ENCODE measurements around the gene ZNF681.
"Not testable (repeated sequence)": the region's sequence is repeated elsewhere in the genome, so short reads cannot be mapped to it uniquely, and the experiment has no call there.

ZNF681 gene

GRCh38 chr19:23774106-23774505 is 15.4 kb upstream of the ZNF681 start:
- no peak for DNase-seq (ENCODE audit: low spot score)

GRCh38 chr19:23772675-23773063 is 14.0 kb upstream of the ZNF681 start:
- no peak for DNase-seq (ENCODE audit: low spot score)

- no peak for DNase-seq (ENCODE audit: low spot score)
Measured at GRCh38 chr19:23771761-23772674, 13.3 kb upstream of the ZNF681 start.

- DNase-seq (ENCODE audit: low spot score), result no peak
Measured at GRCh38 chr19:23771316-23771715, 12.6 kb upstream of the ZNF681 start.

- no peak for DNase-seq (ENCODE audit: low spot score)
Measured at GRCh38 chr19:23770672-23771250, 12.1 kb upstream of the ZNF681 start.

- DNase-seq (ENCODE audit: low spot score), result no peak
Measured at GRCh38 chr19:23769691-23770468, 11.2 kb upstream of the ZNF681 start.

GRCh38 chr19:23766951-23767350 is 8.3 kb upstream of the ZNF681 start:
- no peak for DNase-seq (ENCODE audit: low spot score)

GRCh38 chr19:23764781-23765180 is 6.1 kb upstream of the ZNF681 start:
- no peak for DNase-seq (ENCODE audit: low spot score)

GRCh38 chr19:23762884-23763711 is 4.4 kb upstream of the ZNF681 start:
- DNase-seq (ENCODE audit: low spot score), result peak; percentile 86

- DNase-seq (ENCODE audit: low spot score), result no peak
Measured at GRCh38 chr19:23762548-23762883, 3.8 kb upstream of the ZNF681 start.

- DNase-seq (ENCODE audit: low spot score), result not testable (repeated sequence)
Measured at GRCh38 chr19:23760326-23760725, 1.6 kb upstream of the ZNF681 start.

GRCh38 chr19:23743633-23744232 is 15.0 kb downstream of the ZNF681 start:
- not testable (repeated sequence) for DNase-seq (ENCODE audit: low spot score)

GRCh38 chr19:23730729-23731465 is 27.8 kb downstream of the ZNF681 start:
- DNase-seq (ENCODE audit: low spot score), result not testable (repeated sequence)

GRCh38 chr19:23724161-23724560 is 34.5 kb downstream of the ZNF681 start:
- not testable (repeated sequence) for DNase-seq (ENCODE audit: low spot score)

GRCh38 chr19:23718802-23719201 is 39.9 kb downstream of the ZNF681 start:
- no peak for DNase-seq (ENCODE audit: low spot score)

GRCh38 chr19:23716792-23717191 is 41.9 kb downstream of the ZNF681 start:
- DNase-seq (ENCODE audit: low spot score), result no peak

GRCh38 chr19:23709347-23709746 is 49.3 kb downstream of the ZNF681 start:
- no peak for DNase-seq (ENCODE audit: low spot score)

- DNase-seq (ENCODE audit: low spot score), result no peak
Measured at GRCh38 chr19:23706657-23707056, 52.0 kb downstream of the ZNF681 start.

GRCh38 chr19:23699521-23699860 is 59.2 kb downstream of the ZNF681 start:
- DNase-seq (ENCODE audit: low spot score), result no peak

- DNase-seq (ENCODE audit: low spot score), result no peak
Measured at GRCh38 chr19:23698711-23699520, 59.8 kb downstream of the ZNF681 start.

Measured in Ammon's horn (tissue), 1 donor.